ENCODE results near the gene KIAA0232. TPM values are rescaled to one million over a fixed set of nuclear protein-coding genes. Genes with fewer than 3 reads are reported as not detected.

Gene KIAA0232
- total RNA-seq, 4 donors from 2014 or later: 39.4 to 66.6 (median 47.1) TPM

GRCh38 chr4:6898763-6899162, 116.2 kb downstream of the KIAA0232 start:
- Histone ChIP-seq H3K4me1 (no peaks in the 10 kb centered on the region), H3K9me3 (no peaks in the 10 kb centered on the region), H3K4me3 (no peak overlapping the region), H3K36me3 (no peaks in the 10 kb centered on the region), H3K27me3 (no peaks in the 10 kb centered on the region), H3K27ac (no peak overlapping the region)
- no peak for TF ChIP-seq POLR2A (IDR thresholded peaks at IDR 0.05)
- TF ChIP-seq EP300 (IDR thresholded peaks at IDR 0.05): no peak
- no peak for TF ChIP-seq POLR2AphosphoS5 (IDR thresholded peaks at IDR 0.05)
- TF ChIP-seq CTCF (IDR thresholded peaks at IDR 0.05): no peak
- whole genome bisulfite sequencing, 2 donors (ENCODE audit: low coverage in 1 of 2): 61 to 76% methylated on average over 3 of the region's 3 CpGs
- no peak for ATAC-seq

GRCh38 chr4:6900181-6900812, 117.8 kb downstream of the KIAA0232 start:
- Histone ChIP-seq H3K27me3 (no peaks in the 10 kb centered on the region), H3K4me1 (no peaks in the 10 kb centered on the region), H3K4me3 (no peak overlapping the region), H3K27ac (no peak overlapping the region), H3K9me3 (no peaks in the 10 kb centered on the region), H3K36me3 (no peaks in the 10 kb centered on the region)
- no peak for ATAC-seq
- TF ChIP-seq POLR2A (IDR thresholded peaks at IDR 0.05): no peak
- no peak for TF ChIP-seq POLR2AphosphoS5 (IDR thresholded peaks at IDR 0.05)
- WGBS, 2 donors (ENCODE audit: low coverage in 1 of 2): 84% methylated on average over 5 of the region's 10 CpGs; no CpG with 5 or more reads in 1 of the 2 donors

GRCh38 chr4:6900956-6901355, 118.4 kb downstream of the KIAA0232 start:
- H3K4me3 ChIP-seq: no peak overlapping the region
- no peak overlapping the region for H3K27ac ChIP-seq
- H3K9me3 ChIP-seq: no peaks in the 10 kb centered on the region
- H3K4me1 ChIP-seq: no peaks in the 10 kb centered on the region
- no peaks in the 10 kb centered on the region for H3K36me3 ChIP-seq
- peaks cover 5% of the 10 kb centered on the region for H3K27me3 ChIP-seq
- TF ChIP-seq POLR2A (IDR thresholded peaks at IDR 0.05): no peak
- no peak for TF ChIP-seq CTCF (IDR thresholded peaks at IDR 0.05)
- no peak for TF ChIP-seq POLR2AphosphoS5 (IDR thresholded peaks at IDR 0.05)
- no peak for TF ChIP-seq EP300 (IDR thresholded peaks at IDR 0.05)
- 76% methylated on average over 7 of the region's 12 CpGs; no CpG with 5 or more reads in 1 of the 2 donors for WGBS, 2 donors (ENCODE audit: low coverage in 1 of 2)
- no peak for ATAC-seq

GRCh38 chr4:6901669-6902317, 119.3 kb downstream of the KIAA0232 start:
- H3K9me3 ChIP-seq: no peaks in the 10 kb centered on the region
- H3K27me3 ChIP-seq: peaks cover 12% of the 10 kb centered on the region
- H3K4me1 ChIP-seq: no peaks in the 10 kb centered on the region
- no peak for TF ChIP-seq POLR2AphosphoS5 (IDR thresholded peaks at IDR 0.05)
- TF ChIP-seq CTCF (IDR thresholded peaks at IDR 0.05): no peak
- TF ChIP-seq POLR2A (IDR thresholded peaks at IDR 0.05): no peak
- TF ChIP-seq EP300 (IDR thresholded peaks at IDR 0.05): no peak
- no peaks in the 10 kb centered on the region for H3K36me3 ChIP-seq
- no peak for ATAC-seq
- 35% methylated on average over 4 of the region's 24 CpGs; no CpG with 5 or more reads in 1 of the 2 donors for WGBS, 2 donors (ENCODE audit: low coverage in 1 of 2)
- no peak overlapping the region for H3K4me3 ChIP-seq
- H3K27ac ChIP-seq: no peak overlapping the region

GRCh38 chr4:6902318-6903042, 120.0 kb downstream of the KIAA0232 start:
- Histone ChIP-seq H3K9me3 (no peaks in the 10 kb centered on the region), H3K27me3 (peaks cover 12% of the 10 kb centered on the region), H3K27ac (no peak overlapping the region), H3K4me1 (peaks cover 0 to 2% (median 0%) of the 10 kb centered on the region in 3 donors), H3K4me3 (no peak overlapping the region), H3K36me3 (no peaks in the 10 kb centered on the region)
- TF ChIP-seq POLR2A (IDR thresholded peaks at IDR 0.05): no peak
- TF ChIP-seq POLR2AphosphoS5 (IDR thresholded peaks at IDR 0.05): no peak
- no peak for TF ChIP-seq CTCF (IDR thresholded peaks at IDR 0.05)
- no peak for TF ChIP-seq EP300 (IDR thresholded peaks at IDR 0.05)
- ATAC-seq: no peak
- 64 to 80% methylated on average over 7 to 18 of the region's 27 CpGs for WGBS, 2 donors (ENCODE audit: low coverage in 1 of 2)

All from gastroesophageal sphincter (tissue), 4 donors.